Astrocyte (in vitro differentiated cells and primary cell): ENCODE results near the gene MICAL3. TPM values are rescaled to one million over a fixed set of nuclear protein-coding genes. Genes with fewer than 3 reads are reported as not detected.
A peak's percentile ranks its signal among the peaks of the same experiment; 100 is the strongest.

Experiments used
- DNase-seq: peaks from one replicate; pipeline ENCODE4 v3.0.0-alpha.2; 2010; ENCODE audit warnings: low read depth
- FAIRE-seq: peaks from 2 replicates; lab custom pipeline; 2011; peaks lifted over from hg19 to GRCh38; lab: Jason Lieb, UNC
- H2AFZ ChIP-seq: 2 replicates; pipeline ENCODE4 v1.6.0; 2012; ENCODE audit warnings: low read depth, low read length, inconsistent platforms
- H3K27ac ChIP-seq: 2 replicates; pipeline ENCODE4 v1.5.1; 2011; ENCODE audit warnings: low read depth, low read length, inconsistent platforms
- H3K27me3 ChIP-seq: 2 replicates; pipeline ENCODE4 v1.6.0; 2011; ENCODE audit warnings: low read length, inconsistent platforms; ENCODE audit not compliant: insufficient read depth
- H3K36me3 ChIP-seq: 2 replicates; pipeline ENCODE4 v1.5.1; 2011; ENCODE audit warnings: low read length, inconsistent platforms; ENCODE audit not compliant: insufficient read depth
- H3K4me1 ChIP-seq: 2 replicates; pipeline ENCODE4 v1.5.1; 2011; ENCODE audit warnings: low read length, inconsistent platforms; ENCODE audit not compliant: insufficient read depth
- H3K4me2 ChIP-seq: 2 replicates; pipeline ENCODE4 v1.6.0; 2012; ENCODE audit warnings: low read length, inconsistent platforms
- H3K4me3 ChIP-seq: 2 replicates; pipeline ENCODE4 v1.5.1; 2011; ENCODE audit warnings: low read depth, mild to moderate bottlenecking, low read length, inconsistent platforms; ENCODE audit not compliant: insufficient read depth
- H3K79me2 ChIP-seq: 2 replicates; pipeline ENCODE4 v1.6.0; 2012; ENCODE audit warnings: mild to moderate bottlenecking, low read length, inconsistent platforms; ENCODE audit not compliant: insufficient read depth
- H3K9ac ChIP-seq: 2 replicates; pipeline ENCODE4 v1.6.0; 2012; ENCODE audit warnings: mild to moderate bottlenecking, low read length, inconsistent platforms
- H3K9me3 ChIP-seq: 2 replicates; pipeline ENCODE4 v1.5.1; 2012; ENCODE audit warnings: low read depth, mild to moderate bottlenecking, low read length, inconsistent platforms; ENCODE audit not compliant: insufficient read depth
- H4K20me1 ChIP-seq: 2 replicates; pipeline ENCODE4 v1.6.0; 2012; ENCODE audit warnings: low read length, inconsistent platforms; ENCODE audit not compliant: insufficient read depth
- H3K27ac Mint-ChIP-seq: one replicate; pipeline ENCODE4 v1.8.0; 2021; ENCODE audit warnings: mild to moderate bottlenecking, mixed read lengths; ENCODE audit not compliant: unreplicated experiment
- H3K27me3 Mint-ChIP-seq: one replicate; pipeline ENCODE4 v1.8.0; 2021; ENCODE audit warnings: low read depth, mixed read lengths; ENCODE audit not compliant: unreplicated experiment
- H3K36me3 Mint-ChIP-seq: one replicate; pipeline ENCODE4 v1.8.0; 2021; ENCODE audit warnings: low read depth, mixed read lengths; ENCODE audit not compliant: unreplicated experiment
- H3K4me1 Mint-ChIP-seq: one replicate; pipeline ENCODE4 v1.8.0; 2021; ENCODE audit warnings: low read depth, mixed read lengths; ENCODE audit not compliant: unreplicated experiment
- H3K4me3 Mint-ChIP-seq: one replicate; pipeline ENCODE4 v1.8.0; 2021; ENCODE audit warnings: mild to moderate bottlenecking, moderate library complexity, mixed read lengths; ENCODE audit not compliant: unreplicated experiment
- H3K9me3 Mint-ChIP-seq: one replicate; pipeline ENCODE4 v1.8.0; 2021; ENCODE audit warnings: mild to moderate bottlenecking, mixed read lengths; ENCODE audit not compliant: unreplicated experiment
- EZH2 ChIP-seq: IDR thresholded peaks from 2 replicates; pipeline ENCODE4 v1.6.1; 2012; ENCODE audit warnings: mild to moderate bottlenecking, low read length, inconsistent platforms; ENCODE audit not compliant: insufficient read depth
- total RNA-seq: library from RNA; stranded (reverse); gene quantifications from 2 replicates; pipeline ENCODE4 v1.2.1, GENCODE V29; 2021
- TF ChIP-seq, protein P1 (sequence below): IDR thresholded peaks from 2 replicates; pipeline ENCODE4 v1.5.1; 2011; ENCODE audit warnings: low read depth, mild to moderate bottlenecking, inconsistent platforms, low read length, moderate library complexity; ENCODE audit not compliant: insufficient read depth

The MICAL3 gene
- total RNA-seq, 1 donor from 2014 or later: 113 TPM

DNA sequence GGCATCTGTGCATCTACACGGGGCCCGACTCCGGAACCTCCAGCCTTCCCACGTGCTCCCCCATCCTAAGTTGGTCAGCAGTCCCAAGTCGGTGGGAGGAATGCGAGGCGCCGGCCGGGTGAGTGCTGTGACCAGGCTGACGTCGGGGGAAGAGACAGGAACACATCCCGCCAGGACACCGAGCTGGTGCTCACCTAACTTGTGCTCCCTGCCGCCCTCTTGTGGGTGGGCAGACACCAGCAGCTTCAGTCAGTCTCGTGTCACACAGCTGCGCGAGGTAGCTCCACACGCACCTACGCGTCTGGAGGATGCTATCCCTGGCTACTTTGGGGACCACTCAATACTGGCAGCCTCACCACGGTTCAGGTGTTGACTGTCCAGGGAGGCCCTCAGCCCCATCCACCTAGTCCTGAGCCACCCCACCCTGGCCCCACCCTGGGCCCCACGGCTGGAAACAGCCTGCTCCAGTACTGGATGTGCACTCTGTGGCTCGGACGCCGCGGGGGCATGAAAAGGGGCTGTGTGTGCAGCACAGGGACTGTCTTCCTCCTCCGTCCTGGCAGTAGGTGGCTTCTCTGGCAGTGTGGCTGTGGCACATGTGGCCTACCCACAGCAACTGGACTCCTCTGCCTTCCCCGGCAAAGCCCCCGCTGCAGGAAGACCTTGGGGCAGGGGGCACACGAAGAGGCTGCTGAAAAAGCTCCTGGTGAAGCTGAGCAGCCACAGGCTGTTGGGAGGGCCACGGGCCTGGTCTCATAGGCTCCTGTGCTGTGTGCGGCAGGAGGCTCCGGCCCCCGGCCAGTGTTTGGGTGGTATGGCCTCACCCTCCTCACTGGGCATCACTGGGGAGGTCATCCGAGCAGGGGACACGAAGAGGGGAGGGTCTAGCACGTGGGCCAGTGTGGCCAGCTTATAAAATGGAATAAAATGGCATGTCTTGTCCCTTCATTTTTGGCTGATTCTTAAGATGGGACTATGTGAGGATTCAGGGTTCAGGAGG, 238.9 kb downstream of the MICAL3 start:
- H3K9me3 Mint-ChIP-seq: no peaks in the 10 kb centered on the region
- no peaks in the 10 kb centered on the region for H3K9me3 ChIP-seq
- no peaks in the 10 kb centered on the region for H3K79me2 ChIP-seq
- no peaks in the 10 kb centered on the region for H3K27me3 ChIP-seq
- no peak for FAIRE-seq
- H3K4me1 Mint-ChIP-seq: peaks cover 14% of the 10 kb centered on the region
- no peak overlapping the region for H3K9ac ChIP-seq
- peak overlapping the region; percentile 47 for H3K27ac Mint-ChIP-seq
- H3K27ac ChIP-seq: no peak overlapping the region
- no peaks in the 10 kb centered on the region for H3K36me3 ChIP-seq
- H4K20me1 ChIP-seq: no peaks in the 10 kb centered on the region
- TF ChIP-seq, protein P1, sequence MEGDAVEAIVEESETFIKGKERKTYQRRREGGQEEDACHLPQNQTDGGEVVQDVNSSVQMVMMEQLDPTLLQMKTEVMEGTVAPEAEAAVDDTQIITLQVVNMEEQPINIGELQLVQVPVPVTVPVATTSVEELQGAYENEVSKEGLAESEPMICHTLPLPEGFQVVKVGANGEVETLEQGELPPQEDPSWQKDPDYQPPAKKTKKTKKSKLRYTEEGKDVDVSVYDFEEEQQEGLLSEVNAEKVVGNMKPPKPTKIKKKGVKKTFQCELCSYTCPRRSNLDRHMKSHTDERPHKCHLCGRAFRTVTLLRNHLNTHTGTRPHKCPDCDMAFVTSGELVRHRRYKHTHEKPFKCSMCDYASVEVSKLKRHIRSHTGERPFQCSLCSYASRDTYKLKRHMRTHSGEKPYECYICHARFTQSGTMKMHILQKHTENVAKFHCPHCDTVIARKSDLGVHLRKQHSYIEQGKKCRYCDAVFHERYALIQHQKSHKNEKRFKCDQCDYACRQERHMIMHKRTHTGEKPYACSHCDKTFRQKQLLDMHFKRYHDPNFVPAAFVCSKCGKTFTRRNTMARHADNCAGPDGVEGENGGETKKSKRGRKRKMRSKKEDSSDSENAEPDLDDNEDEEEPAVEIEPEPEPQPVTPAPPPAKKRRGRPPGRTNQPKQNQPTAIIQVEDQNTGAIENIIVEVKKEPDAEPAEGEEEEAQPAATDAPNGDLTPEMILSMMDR: peak; percentile 22
- TF ChIP-seq EZH2: no peak
- H3K36me3 Mint-ChIP-seq: peaks cover 2% of the 10 kb centered on the region
- H3K27me3 Mint-ChIP-seq: no peaks in the 10 kb centered on the region
- H3K4me1 ChIP-seq: peaks cover 21% of the 10 kb centered on the region
- no peak overlapping the region for H2AFZ ChIP-seq
- no peak for DNase-seq
- no peak overlapping the region for H3K4me2 ChIP-seq
- no peak overlapping the region for H3K4me3 ChIP-seq
- no peak overlapping the region for H3K4me3 Mint-ChIP-seq

DNA sequence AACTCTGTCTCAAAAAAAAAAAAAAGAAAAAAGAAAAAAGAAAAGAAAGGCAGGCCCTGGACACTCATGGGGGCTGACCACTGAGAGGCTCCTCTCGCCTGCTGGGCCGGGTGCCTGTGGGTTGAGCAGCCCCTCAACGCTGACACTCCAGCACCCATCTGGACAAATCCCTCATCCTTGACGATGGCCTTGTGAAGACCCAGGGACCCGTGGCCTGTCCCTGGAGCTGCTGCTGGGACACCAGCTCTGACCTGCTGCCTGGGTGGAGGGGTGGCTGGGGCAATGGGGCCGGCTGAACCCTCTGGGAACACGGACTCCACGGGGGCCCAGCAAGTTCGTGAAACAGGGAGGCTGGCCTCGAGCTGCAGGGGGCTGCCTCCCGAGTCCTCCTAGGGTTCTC, 239.6 kb downstream of the MICAL3 start:
- TF ChIP-seq EZH2: no peak
- TF ChIP-seq, protein P1: no peak
- Histone ChIP-seq H3K79me2 (no peaks in the 10 kb centered on the region), H3K4me3 (no peak overlapping the region), H2AFZ (no peak overlapping the region), H4K20me1 (no peaks in the 10 kb centered on the region), H3K36me3 (no peaks in the 10 kb centered on the region), H3K27me3 (no peaks in the 10 kb centered on the region), H3K9me3 (no peaks in the 10 kb centered on the region), H3K9ac (no peak overlapping the region), H3K4me2 (no peak overlapping the region), H3K4me1 (peaks cover 21% of the 10 kb centered on the region), H3K27ac (no peak overlapping the region)
- no peak for DNase-seq
- no peaks in the 10 kb centered on the region for H3K9me3 Mint-ChIP-seq
- H3K4me3 Mint-ChIP-seq: no peak overlapping the region
- no peak for FAIRE-seq
- H3K27ac Mint-ChIP-seq: no peak overlapping the region
- H3K36me3 Mint-ChIP-seq: peaks cover 2% of the 10 kb centered on the region
- peaks cover 14% of the 10 kb centered on the region for H3K4me1 Mint-ChIP-seq
- peaks cover 3% of the 10 kb centered on the region for H3K27me3 Mint-ChIP-seq
